CD1c-positive myeloid dendritic cell (primary cell): ENCODE data around the gene CD8B.
"Not testable (repeated sequence)": the region's sequence is repeated elsewhere in the genome, so short reads cannot be mapped to it uniquely, and the experiment has no call there.

Source experiments
- DNase-seq: peaks from one replicate; pipeline ENCODE4 v3.0.0-alpha.2; 2016; ENCODE audit errors: extremely low spot score

CD8B gene

DNA sequence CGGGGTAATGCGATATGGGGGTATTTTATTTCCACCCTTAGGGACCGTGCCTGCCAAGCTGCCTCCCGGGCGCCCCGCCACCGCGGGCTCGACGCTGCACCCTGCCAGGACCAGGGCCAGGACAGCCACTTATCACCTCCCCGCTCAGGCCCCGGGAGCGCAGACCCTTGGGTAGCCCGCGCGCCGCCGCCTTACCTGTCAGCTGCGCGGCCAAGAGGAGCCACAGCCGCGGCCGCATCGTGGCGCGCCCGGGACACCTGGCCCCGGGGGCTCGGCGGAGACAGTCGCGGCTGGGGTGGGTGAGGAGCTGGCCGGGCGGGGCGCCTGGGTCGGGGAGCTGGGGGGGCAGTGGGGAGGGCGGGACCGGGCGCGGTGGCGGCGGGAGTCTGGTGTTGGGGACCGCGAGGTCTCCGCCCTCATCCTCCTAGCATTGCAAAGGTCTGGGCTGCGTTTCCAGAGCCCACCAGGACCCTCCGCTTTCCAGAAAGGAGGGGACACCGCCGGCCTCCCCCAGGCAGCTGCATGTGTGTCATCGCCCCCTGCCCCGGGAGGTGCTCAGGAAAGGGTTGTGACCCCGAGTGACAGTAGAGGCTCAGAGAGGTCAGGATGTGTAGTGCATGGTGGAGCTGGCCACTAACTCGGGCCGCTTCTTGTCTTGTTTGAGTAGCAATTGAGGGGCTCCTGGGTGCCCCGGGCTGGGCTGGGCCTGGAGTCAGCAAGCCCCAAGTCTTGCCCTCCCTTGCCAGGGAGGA is at the start of gene CD8B:
TSS of gene CD8B (minus strand) at position 259 of the 752 bp plus-strand sequence. CDS start at position 238, 21 bp downstream.
- DNase-seq = not testable (repeated sequence)

DNA sequence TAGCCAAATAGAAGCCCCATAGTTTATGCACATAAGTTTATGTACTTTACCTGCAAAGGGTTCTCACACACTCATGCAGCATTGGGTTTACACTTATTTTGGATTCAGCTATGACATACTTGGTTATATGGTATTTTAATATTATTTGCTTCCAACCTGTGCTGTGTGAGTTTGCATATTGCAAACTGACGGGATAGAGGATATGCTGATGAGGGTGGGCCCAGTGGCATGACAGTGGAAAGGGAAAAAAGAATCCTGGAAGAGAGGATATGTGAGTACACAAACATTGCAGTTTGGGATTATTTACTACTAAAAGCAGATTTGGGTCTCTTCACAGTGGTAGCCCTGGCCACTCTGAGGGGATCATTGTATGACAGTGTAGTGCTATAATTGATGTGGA is 44.2 kb upstream of the CD8B start:
- DNase-seq = not testable (repeated sequence)

DNA sequence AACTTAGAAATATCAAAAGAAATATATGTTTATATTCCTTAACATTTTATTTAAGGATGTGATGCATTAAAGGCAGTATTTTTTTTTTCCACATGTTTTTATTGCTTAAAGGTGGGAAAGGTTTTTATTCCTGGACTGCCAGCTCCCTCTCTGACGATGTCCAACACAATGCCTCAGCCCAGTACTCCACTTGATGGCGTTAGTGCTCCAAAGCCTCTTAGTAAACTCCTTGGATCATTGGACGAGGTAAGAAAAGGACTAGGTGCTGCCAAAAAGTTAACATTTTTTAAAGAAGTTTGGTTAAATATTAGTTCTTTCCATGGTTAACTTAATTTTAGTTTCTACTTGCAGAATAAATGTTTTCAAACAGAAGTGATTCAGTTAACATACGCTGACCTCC is 39.0 kb upstream of the CD8B start:
- DNase-seq = not testable (repeated sequence)

DNA sequence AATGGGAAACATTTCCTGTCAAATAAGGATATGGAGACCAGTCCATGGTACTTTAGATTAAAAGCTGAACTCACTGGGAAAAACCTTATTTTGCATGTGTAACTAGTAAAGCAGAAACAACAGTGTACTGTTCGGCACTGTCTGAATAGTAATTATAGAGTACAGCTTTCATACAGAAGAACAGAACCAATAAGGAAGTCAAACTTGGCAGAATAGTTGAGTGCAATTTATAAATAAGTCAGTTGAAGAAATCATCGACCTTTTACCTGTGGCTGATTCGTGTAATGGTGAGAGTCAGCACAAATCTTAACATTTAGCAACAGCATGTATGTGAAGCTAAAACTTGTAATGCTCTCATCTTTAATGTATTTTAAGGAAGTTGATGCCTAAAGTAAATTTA is 24.3 kb upstream of the CD8B start:
- not testable (repeated sequence) for DNase-seq

DNA sequence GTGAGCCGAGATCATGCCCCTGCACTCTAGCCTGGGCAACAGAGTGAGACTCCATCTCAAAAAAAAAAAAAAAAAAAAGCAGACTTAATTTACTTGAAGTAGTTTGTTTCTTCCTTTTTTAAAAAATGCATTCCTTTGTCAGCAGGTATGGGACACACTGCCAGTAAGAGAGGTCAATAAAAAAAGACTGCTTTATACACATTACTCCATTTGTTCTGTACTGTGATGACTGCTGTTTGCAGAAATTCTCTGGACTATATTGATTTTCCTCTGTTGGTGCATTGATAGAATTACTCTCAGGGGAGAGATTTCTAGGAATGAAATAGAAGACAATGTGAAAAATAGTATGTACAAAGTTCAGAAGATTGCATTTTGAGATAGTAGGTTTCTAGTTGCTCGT is 21.2 kb upstream of the CD8B start:
- not testable (repeated sequence) for DNase-seq

DNA sequence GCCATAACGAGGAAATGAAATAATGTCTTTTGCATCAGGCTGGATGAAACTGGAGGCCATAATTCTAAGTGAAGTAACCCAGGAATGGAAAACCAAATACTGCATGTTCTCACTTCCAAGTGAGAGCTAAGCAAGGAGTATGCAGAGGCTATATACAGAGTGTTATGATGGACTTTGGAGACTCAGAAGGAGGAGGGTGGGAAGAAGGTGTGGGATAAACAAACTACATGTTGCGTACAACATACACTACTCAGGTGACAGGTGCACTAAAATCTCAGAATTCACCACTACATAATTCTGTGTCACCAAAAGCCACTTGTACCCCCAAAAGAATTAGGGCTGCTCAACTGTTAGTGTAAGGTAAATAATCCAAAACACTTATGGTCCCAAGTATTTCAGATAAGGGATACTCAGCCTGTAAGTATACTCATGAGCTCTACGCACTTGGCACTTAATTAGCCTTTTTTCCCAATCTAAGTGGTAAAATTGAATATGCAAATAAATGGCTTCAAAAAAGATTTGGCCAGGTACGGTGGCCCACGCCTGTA is 20.5 kb upstream of the CD8B start:
- not testable (repeated sequence) for DNase-seq

DNA sequence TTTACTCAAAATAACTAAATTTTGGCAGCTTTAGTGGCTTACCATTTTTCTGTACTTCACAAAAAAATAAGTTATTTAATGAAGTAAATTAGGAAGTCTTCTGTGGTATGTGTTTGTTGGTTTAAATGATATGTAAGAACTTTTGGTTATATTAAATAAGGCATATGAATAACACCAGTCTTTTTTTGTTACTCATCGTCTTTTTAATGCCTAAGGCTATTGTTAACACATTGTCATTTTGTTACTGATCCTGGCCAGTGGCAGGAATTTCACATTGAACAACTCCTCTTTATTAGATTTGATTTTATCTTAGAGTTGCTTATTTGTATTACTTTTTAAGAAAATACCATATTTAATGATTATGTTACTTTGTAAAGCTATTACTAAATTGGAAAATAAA is 17.3 kb upstream of the CD8B start:
- not testable (repeated sequence) for DNase-seq

DNA sequence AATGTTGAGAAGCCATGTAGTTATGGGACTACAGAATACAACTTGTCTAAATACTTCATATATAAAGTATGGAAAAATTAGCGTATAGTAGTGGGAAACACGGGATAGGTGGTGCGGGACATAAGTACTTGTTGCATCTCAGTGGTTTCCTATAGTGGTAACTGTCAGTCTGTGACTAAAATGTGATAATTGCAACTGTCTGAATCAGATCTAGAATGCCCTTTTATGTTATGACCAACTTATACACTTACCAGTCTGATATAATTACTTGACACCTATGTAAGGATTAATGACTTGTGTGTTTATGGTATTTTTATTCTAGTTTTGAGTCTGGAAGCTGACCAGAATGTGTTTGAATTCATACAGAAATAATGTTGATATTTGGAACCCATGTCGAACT is 9.3 kb upstream of the CD8B start:
- DNase-seq = not testable (repeated sequence)

DNA sequence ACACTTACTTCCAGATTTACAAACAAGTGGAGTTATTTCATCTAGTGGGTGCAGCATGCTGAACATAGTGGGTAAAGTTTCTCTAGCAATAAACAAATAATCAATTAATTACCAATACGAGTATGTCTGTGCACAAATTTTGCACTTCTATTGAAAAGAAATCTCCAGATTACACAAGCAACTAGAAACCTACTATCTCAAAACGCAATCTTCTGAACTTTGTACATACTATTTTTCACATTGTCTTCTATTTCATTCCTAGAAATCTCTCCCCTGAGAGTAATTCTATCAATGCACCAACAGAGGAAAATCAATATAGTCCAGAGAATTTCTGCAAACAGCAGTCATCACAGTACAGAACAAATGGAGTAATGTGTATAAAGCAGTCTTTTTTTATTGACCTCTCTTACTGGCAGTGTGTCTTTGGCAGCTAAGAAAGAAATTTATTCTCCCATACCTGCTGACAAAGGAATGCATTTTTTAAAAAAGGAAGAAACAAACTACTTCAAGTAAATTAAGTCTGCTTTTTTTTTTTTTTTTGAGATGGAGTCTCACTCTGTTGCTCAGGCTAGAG is 7.3 kb upstream of the CD8B start:
- not testable (repeated sequence) for DNase-seq

DNA sequence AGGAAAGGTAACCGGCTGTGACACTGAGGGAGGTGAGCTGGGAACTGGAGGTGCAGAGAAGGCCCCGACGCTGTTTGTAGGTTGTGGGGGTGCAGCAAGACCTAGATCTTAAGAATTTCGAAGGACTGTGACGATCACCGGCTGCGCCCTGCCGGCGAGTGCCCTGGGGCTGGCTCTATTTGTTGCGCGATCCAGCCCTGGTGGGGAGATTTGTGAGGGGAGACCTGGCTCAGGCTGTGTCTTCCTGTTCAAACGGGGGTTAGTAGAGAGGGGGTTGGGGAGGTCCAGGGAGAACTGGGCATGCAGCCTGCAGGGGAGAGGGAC is 656 bp upstream of the CD8B start:
- DNase-seq = not testable (repeated sequence)

DNA sequence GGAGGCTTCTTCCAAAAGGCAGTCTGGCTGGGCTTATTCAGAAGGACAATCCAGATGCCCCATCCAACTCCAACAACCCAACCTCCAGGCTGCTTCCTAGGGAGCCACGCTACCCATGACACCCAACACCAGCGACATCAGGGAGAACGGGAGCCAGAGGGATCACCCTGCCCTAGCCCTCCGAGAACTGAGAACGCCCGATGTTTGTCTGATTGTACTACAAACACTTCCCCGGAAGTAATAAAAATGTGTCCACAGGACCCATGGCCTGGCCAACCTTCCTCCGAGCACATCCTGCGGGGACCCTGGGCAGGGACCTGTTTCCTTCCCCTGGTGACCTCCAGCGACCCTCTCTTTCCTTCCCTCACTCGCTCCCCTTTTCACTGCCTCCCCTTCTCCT is 511 bp downstream of the CD8B start:
- not testable (repeated sequence) for DNase-seq

DNA sequence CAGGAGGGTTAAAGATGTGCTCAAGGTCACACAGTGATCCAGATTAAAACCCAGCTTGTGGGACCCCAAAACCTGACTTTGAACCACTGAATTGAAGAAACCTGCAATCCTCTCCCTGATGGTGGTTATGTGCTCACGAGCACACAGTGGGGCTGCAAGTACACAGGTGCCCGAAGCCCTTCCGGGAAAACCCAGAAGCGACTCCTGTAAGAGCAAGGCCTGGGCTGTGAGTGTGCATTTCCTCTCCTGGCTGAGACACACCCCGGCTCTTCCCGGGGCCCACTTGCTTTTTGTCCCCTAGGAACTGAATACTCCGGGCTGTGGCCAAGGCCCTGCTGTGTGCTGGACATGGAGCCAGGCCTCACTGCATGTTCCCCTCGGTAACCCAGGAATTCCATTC is 1.1 kb downstream of the CD8B start:
- DNase-seq = not testable (repeated sequence)

DNA sequence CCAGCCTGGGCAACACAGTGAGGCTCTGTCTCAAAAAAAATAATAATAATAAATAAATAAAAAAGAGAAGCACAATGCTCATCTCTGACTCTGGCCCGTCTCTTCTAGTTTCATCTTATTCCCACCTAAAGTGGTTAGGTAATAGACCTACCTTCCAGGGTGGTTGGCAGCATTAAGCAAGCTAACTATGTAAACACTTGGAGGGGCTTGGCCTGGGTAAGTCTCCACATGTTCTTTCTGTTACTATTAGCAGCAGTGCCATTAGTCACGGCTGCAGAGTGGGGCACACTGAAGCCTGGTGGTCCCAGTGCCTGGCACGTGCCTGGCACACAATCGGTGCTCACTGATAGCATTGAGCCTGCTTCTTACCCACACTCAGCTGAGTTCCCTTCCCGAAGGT is 4.0 kb downstream of the CD8B start:
- DNase-seq = not testable (repeated sequence)

DNA sequence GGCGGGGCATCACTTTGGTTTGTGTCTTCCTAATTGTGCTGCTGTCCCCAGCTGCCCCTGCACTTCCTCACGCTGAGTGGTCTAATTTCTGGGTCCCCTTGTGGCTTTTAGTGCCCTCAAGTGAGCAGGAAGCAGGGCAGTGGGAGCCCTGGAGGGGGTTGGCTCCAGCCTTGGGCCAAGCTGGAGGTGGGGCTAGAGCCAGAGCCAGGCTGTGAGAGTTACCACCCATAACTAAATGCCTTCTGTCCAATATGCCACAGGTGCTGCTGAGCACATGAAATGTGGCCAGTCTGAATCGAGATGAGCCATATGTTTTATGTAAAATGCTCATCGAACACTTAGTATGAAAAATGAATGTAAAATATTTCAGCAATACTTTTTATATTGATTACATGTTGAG is 5.2 kb downstream of the CD8B start:
- DNase-seq = not testable (repeated sequence)

DNA sequence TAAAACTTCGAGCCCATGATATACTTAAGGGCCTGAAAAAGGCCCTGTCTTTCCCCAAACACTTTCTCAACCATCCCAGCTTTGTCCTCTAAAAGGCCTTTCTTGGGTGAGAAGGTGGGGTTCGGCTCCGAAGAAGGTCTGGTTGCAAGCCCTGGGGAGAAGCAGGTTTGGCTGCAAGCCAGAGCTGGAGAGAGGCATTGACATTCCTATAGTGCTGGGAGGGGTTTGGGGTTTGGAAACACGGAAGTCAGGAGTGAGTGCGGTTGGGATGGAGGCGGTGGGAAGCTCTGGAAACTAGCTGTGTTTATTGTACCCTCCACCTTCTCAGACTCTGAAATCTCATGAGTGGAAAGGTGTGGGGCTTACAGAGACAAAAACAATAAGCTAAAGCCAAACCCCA is 5.7 kb downstream of the CD8B start:
- DNase-seq = not testable (repeated sequence)

DNA sequence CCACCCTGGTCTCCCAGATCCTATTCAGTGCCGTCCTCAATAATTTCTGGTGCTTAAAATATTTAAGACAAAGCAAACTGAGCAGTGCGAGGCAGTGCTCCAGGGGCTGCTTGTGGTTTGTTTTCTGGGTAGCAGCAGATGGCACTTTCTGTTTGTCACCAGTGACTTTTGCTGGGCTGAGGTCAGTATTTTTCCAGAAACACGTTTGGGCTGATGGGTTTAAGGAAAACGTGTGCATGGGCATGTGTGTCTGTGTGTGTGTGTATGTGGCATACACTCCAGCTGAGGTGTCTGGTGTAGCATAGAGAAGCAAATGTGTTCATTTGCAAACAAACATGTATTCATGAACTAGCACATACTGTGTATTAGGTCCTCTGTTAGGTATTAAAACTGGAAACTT is 10.1 kb downstream of the CD8B start:
- DNase-seq = not testable (repeated sequence)

DNA sequence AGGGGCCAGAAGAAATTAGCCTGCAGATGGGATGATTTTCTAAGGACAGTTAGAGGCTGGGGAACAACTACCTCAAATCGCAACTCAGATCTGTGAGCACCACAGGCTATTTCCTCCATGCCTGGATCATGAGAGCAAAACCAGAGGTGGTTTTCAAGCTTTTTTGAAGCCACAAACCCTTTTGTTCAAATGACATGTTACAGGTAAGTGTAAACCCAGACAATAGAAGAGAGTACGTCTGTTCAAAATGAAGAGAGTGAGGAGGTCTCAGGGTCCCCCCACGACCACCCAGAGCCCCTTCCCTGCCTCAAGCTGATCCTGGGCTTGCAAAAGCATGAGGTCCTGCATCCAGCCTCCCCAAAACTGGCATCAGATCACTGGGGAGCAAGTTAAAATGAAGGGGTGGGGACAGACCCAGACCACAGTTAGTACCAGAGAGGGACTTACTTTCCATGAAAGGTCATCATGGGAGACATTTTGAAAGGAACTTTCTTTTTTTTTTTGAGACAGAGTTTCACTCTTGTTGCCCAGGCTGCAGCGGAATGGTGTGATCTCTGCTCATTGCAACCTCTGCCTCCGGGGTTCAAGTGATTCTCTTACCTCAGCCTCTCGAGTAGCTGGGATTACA is 19.0 kb downstream of the CD8B start:
- DNase-seq = not testable (repeated sequence)

DNA sequence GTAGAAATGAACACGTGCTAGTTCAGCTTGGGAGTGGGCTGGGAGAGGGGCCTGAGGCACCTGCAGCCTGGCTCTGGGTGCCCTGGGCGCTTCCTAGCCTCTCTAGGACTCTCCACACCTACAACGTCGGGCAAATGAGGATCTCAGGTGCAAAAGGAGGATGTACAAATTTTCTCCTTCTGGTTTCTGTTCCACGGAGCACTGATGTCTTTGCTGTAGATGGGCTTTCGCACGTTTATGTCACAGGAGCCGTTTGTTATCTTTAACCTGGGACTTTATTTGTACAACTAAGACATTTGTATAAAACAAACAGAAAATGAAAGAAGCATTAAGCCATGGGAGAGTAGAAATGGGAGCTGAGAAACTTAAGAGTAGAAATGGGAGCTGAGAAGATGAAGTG is 20.4 kb downstream of the CD8B start:
- DNase-seq = not testable (repeated sequence)

DNA sequence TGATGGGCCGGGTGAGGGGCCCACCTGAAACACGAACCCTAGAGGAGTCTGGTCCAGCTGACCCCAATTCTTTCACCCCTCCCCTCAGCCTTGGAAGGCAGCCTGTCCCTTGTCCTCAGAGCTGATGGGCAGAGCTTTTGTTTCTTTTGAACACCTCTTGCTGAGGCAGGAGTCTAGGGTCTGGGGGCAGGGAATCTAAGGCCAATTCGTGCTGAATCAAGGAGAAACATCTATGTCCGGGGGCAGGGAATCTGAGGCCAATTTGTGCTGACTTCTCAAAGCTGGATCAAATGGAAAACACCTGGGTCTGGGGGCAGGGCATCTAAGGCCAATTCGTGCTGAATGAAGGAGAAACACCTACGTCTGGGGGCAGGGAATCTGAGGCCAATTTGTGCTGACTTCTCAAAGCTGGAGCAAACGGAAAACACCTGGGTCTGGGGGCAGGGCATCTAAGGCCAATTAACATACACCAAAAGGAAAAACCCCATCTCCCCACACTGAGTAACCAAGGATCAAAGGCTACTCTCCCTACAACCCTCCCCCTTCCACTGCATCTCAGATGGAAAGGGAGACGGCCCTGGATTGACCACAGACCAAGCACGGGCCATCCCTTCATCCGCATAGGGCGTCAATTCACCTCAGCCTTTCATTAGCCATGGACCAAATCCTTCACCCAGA is 21.7 kb downstream of the CD8B start:
- not testable (repeated sequence) for DNase-seq

DNA sequence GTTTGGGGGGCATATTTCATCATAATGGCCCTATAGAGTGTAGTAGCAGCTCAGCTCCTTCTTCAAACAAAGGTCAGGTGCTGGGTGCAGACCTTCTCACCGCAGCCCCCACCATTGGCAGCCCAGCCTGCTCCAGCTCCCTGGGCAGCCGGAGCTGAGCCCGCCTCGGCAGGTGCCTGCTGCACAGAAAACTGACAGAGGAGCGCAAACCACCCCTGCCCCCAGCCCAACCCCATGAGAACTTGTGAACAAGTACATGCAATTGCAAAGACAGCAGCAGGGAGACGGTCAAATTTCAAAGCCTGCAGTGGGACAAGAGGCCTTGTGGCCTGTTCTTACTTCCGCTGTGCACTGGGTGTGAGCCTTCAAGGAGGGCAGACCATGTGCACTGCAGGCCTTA is 22.2 kb downstream of the CD8B start:
- not testable (repeated sequence) for DNase-seq

DNA sequence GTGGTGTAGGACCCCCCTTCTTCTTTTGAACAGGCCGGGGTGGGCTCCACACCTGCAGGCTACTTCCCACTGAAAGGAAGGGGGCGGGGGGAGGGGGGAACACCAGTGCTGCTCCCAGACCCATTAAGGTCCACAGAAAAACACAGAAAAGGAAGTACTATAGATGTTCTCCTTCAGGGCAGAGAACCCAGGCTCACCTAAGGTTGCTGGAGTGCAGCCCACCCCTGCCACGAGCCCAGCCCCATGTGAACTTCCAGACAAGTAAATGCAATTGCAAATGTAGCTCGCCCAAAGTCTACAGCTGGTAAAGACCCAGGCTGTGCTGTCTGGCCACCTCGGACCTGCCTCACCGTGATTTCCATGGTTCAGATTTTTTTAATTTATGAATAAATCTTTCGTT is 24.0 kb downstream of the CD8B start:
- peak; percentile 10 for DNase-seq
